GM19099 (cell line): Measurements from ENCODE around the gene IL1RAP.

Experiments used
- POLR2A ChIP-seq: IDR thresholded peaks from 3 replicates; pipeline ENCODE4 v1.6.1; 2011; ENCODE audit warnings: low read depth; ENCODE audit not compliant: insufficient read length; ENCODE audit errors: extremely low read depth

Gene IL1RAP

GRCh38 chr3:190621927-190622326 is 108.0 kb downstream of the IL1RAP start:
- no peak for TF ChIP-seq POLR2A

GRCh38 chr3:190624282-190624681 is 110.4 kb downstream of the IL1RAP start:
- TF ChIP-seq POLR2A: no peak

- TF ChIP-seq POLR2A: no peak
Measured at GRCh38 chr3:190626951-190627620, 113.2 kb downstream of the IL1RAP start.

GRCh38 chr3:190629088-190629487 is 115.2 kb downstream of the IL1RAP start:
- TF ChIP-seq POLR2A: no peak

- no peak for TF ChIP-seq POLR2A
Measured at GRCh38 chr3:190631295-190631694, 117.4 kb downstream of the IL1RAP start.

GRCh38 chr3:190641564-190641963 is 127.7 kb downstream of the IL1RAP start:
- TF ChIP-seq POLR2A: no peak

- no peak for TF ChIP-seq POLR2A
Measured at GRCh38 chr3:190642016-190642415, 128.1 kb downstream of the IL1RAP start.

GRCh38 chr3:190644035-190644434 is 130.2 kb downstream of the IL1RAP start:
- TF ChIP-seq POLR2A: no peak

- no peak for TF ChIP-seq POLR2A
Measured at GRCh38 chr3:190644766-190645165, 130.9 kb downstream of the IL1RAP start.

- TF ChIP-seq POLR2A: no peak
Measured at GRCh38 chr3:190645932-190646460, 132.1 kb downstream of the IL1RAP start.

- no peak for TF ChIP-seq POLR2A
Measured at GRCh38 chr3:190646996-190647395, 133.1 kb downstream of the IL1RAP start.

GRCh38 chr3:190655933-190656332 is 142.0 kb downstream of the IL1RAP start:
- TF ChIP-seq POLR2A: no peak

- no peak for TF ChIP-seq POLR2A
Measured at GRCh38 chr3:190658106-190658505, 144.2 kb downstream of the IL1RAP start.

- no peak for TF ChIP-seq POLR2A
Measured at GRCh38 chr3:190666821-190667220, 152.9 kb downstream of the IL1RAP start.

GRCh38 chr3:190671658-190672057 is 157.8 kb downstream of the IL1RAP start:
- TF ChIP-seq POLR2A: no peak

- TF ChIP-seq POLR2A: no peak
Measured at GRCh38 chr3:190673148-190673547, 159.3 kb downstream of the IL1RAP start.

GRCh38 chr3:190676481-190676880 is 162.6 kb downstream of the IL1RAP start:
- TF ChIP-seq POLR2A: no peak
